GM18867 (cell line): Measurements from ENCODE around the gene MBNL2.
A peak's percentile ranks its signal among the peaks of the same experiment; 100 is the strongest.

ENCODE experiments used
- ATAC-seq: cut with Tn5 transposase; IDR thresholded peaks from one replicate; pipeline ENCODE4 v1.9.1; 2021; ENCODE audit warnings: mild to moderate bottlenecking, moderate library complexity; ENCODE audit not compliant: unreplicated experiment

Gene MBNL2

GRCh38 chr13:97249796-97250495 lies 27.8 kb downstream of the MBNL2 start:
- no peak for ATAC-seq

DNA sequence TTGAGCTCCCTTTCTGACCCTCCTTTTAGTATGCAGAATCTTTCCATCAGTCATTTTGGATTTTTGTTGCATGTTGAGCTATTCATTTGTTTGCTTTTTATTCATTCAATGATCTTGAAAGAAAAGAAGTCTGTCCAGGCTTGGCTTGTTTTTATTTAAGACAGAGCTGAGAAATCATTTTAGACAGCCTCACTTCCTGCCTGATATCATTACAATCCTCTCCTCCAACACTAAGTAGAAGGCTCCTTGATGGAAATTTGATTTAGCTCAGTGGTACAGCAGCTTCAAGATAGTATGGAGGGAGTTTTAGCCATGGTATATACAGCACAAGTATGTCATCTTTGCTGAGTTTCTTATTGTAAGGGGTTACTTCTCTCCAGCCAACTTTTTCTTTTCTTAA lies 28.4 kb downstream of the MBNL2 start:
- no peak for ATAC-seq

DNA sequence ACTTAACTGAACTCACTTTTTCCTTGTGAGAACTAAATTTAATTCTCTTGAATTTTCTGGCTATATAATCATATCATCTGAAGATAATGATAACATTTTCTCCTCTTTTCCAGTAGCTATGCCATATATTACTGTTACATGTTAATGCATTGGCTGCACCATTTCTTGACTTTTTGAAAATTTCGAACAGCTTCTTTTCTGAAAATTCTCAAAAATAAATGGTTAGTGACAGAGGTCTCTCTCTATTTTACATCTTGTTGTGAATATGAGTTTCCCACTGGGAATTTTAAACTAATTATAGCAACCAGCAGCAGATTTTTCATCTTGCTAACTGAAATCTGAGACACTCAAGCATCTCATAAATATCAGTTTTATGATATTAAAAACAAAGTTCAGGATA lies 30.6 kb downstream of the MBNL2 start:
- no peak for ATAC-seq

GRCh38 chr13:97253581-97254293 lies 31.6 kb downstream of the MBNL2 start:
- ATAC-seq: no peak

GRCh38 chr13:97254816-97255215 lies 32.7 kb downstream of the MBNL2 start:
- no peak for ATAC-seq

DNA sequence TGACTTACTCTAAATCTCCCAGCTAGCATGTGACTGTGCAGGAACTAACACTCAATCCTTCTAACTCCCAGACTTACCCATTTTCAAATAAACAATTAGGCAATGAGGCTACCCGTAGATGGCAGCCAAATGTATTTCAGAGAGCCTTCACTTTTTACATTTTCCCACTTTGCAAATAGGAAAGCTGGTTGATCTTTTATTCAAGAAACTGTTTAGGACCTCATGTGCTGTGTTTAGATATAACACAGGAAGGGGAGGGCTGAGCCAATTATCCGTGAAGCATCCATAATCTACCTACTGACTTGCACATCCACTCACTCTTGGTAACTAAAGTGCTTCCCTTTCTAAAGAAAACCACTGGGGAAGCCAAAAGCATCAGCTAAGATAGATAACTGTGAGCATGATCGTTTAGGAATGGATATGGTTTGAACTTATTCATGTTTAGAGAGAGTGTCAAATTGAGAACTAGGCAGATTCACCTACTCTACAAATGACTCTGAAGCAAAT lies 33.4 kb downstream of the MBNL2 start:
- no peak for ATAC-seq

DNA sequence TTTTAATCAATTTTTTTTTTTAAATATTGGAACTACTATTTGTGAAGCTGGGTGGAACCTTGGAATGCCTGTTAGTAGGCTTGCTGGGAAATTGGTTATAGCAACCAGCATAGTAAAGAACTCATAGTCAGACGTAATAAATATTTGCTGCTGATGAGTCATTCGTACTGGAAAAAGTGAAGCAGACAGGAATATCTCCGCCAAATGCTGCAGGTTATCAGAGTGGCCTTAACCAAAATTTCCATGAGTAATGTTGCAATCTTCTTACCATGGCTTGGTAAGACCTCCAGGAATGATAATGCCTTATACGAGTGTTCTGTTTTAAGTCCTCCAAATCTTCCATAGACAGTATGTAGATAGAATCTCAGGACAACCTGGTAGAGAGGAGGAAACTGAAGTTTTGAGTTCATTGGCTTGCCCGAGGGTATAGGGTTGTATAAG lies 34.2 kb downstream of the MBNL2 start:
- no peak for ATAC-seq

DNA sequence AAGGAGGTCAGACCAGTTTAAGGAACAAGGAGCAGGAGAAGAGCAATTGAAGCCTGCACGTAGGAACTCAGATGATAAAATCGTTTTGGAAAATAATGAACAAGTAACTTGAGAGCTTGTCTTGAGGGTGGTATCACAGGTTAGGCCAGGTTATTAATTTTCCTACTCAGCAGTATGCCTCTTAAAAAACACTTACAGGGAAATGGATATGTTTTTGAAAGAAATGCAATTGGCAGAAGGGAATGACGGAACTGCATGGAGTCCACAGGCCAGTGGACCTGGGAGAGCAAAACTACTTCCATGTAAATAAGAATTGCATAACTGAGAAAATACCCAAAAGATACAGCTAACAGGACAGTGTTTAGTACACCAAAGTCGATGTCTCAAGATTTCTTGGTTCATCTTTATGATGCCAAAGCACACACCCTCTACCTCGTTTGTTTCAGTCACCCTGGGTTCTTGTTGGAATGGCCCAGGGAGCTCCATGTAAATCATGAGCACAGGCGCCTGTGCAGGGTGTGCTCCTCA lies 35.2 kb downstream of the MBNL2 start:
- no peak for ATAC-seq

- ATAC-seq: peak; percentile 81
Measured at GRCh38 chr13:97257800-97258799, 36.0 kb downstream of the MBNL2 start.

GRCh38 chr13:97258801-97259200 lies 36.7 kb downstream of the MBNL2 start:
- no peak for ATAC-seq

GRCh38 chr13:97259410-97259797 lies 37.3 kb downstream of the MBNL2 start:
- ATAC-seq: no peak

GRCh38 chr13:97259798-97260714 lies 37.9 kb downstream of the MBNL2 start:
- no peak for ATAC-seq

- peak; percentile 54 for ATAC-seq
Measured at GRCh38 chr13:97261254-97262005, 39.3 kb downstream of the MBNL2 start.

DNA sequence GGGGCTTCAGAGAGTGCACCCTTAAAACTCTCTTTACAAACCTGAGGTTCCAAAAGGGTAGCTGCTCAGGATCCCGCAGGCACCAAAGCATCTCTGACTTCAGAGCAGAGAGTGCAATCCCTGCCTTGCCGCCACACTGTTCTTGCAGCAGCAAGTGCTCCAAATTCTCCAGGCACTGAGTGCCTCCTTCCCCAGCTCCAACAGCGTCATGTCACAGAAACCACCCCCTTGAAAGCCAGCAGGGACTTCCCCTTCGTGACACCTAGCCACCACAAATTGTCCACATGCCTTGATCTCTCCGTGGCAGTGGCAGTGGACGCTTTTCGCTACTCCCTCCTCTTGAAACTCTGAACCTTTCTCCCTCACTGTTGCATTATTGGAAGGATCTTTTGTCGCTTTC lies 39.9 kb downstream of the MBNL2 start:
- ATAC-seq: no peak

- no peak for ATAC-seq
Measured at GRCh38 chr13:97263160-97263559, 41.0 kb downstream of the MBNL2 start.

GRCh38 chr13:97264663-97265062 lies 42.5 kb downstream of the MBNL2 start:
- ATAC-seq: no peak

DNA sequence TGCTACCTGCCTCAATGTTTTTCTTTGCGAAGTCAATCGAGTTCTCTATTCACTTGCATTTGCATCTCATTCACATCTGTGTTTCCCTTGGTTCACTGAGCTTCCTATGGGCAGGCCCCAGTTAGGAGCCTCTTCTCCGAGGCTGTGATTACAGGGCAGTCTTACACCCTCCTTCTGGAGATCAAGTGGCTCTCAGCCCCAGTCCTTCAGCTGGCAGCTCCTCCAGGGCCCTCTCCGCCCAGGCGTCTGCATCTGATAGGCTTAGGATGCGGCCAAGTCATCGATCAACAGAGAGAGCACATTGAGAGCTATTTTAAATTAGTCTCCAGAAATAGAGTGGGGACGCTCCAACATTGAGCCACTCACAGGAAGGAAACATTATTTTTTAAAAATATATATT lies 44.2 kb downstream of the MBNL2 start:
- ATAC-seq: no peak

DNA sequence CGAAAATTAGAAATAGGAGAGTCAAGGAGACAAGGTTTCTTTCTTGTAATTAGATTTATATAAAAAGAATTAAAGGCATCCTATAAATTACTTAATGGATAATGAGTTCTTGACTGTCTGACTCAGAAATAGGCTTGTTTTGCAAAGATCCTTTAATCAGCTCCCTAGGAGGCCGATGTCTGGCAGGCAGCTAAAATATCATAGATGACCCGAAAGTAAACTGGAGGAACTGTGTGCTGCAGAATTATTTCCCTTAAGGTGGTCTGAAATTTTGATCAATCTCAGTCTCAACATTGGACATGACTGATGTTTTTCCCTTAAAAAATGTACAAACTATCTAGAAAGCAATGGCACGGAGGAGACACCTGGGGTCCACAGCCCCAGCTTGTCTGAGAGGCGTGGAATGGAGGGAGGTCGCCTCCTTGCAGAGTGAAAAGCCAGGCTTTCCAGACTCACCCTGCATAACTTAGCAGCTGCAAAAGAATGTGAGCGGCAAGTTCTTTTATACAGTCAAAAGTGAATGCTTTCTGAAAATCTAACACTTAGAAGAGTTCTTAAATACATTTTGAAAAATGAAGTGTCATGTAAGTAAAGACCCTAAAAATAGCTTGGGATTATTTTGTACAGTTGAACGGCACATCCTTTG lies 44.8 kb downstream of the MBNL2 start:
- ATAC-seq: no peak
